ENCODE data around the gene IL20RA. TPM values are rescaled to one million over a fixed set of nuclear protein-coding genes. Genes with fewer than 3 reads are reported as not detected.
A peak's percentile ranks its signal among the peaks of the same experiment; 100 is the strongest.

IL20RA gene
- total RNA-seq, 1 donor = 0.18 TPM

DNA sequence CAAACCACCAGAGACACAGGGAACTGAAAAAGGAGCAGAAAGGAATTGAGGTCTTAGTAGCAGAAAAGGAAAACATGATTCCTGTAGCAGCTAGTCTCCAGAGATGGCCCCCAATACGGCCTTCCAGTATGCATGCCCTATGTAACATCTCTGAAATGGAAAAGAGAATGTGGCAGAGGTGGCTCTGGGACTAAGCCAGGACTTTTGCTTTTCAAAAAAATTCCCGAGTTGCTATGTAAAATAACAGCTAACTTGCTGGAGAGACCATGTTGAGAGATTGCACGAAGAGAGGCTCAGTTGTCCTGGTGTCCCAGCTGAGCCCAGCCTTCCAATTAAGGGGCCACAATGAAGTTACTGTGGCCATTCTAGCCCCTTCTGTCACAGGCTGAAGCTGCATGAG, 27.7 kb downstream of the IL20RA start:
- H3K4me3 ChIP-seq (ENCODE audit: low read depth, low read length) = no peak overlapping the region
- TF ChIP-seq, protein P1, sequence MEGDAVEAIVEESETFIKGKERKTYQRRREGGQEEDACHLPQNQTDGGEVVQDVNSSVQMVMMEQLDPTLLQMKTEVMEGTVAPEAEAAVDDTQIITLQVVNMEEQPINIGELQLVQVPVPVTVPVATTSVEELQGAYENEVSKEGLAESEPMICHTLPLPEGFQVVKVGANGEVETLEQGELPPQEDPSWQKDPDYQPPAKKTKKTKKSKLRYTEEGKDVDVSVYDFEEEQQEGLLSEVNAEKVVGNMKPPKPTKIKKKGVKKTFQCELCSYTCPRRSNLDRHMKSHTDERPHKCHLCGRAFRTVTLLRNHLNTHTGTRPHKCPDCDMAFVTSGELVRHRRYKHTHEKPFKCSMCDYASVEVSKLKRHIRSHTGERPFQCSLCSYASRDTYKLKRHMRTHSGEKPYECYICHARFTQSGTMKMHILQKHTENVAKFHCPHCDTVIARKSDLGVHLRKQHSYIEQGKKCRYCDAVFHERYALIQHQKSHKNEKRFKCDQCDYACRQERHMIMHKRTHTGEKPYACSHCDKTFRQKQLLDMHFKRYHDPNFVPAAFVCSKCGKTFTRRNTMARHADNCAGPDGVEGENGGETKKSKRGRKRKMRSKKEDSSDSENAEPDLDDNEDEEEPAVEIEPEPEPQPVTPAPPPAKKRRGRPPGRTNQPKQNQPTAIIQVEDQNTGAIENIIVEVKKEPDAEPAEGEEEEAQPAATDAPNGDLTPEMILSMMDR (IDR thresholded peaks at IDR 0.05; ENCODE audit: insufficient read depth, low read length) = no peak
- DNase-seq (ENCODE audit: low read depth) = no peak

DNA sequence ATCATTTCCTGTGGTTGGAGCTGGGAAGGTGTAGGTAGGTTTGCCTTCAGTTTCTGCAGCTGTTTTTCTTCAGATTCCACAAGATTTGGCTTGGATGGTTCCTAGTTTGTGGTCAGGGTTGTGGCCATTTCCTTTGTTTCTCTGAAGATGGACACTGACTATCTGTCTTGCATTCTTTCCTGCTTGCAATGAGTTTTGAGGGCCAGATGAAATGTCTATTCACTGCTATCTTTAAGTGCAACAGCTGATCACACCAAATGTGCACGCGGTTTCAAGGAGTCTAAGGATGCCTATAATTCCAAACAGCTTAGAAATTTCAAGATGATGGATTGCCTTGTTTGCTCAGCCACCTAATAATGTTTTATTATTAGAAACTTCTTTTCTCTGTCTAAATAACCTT, 28.4 kb downstream of the IL20RA start:
- TF ChIP-seq, protein P1 (IDR thresholded peaks at IDR 0.05; ENCODE audit: insufficient read depth, low read length) = no peak
- peak; percentile 84 for DNase-seq (ENCODE audit: low read depth)
- H3K4me3 ChIP-seq (ENCODE audit: low read depth, low read length) = no peak overlapping the region

DNA sequence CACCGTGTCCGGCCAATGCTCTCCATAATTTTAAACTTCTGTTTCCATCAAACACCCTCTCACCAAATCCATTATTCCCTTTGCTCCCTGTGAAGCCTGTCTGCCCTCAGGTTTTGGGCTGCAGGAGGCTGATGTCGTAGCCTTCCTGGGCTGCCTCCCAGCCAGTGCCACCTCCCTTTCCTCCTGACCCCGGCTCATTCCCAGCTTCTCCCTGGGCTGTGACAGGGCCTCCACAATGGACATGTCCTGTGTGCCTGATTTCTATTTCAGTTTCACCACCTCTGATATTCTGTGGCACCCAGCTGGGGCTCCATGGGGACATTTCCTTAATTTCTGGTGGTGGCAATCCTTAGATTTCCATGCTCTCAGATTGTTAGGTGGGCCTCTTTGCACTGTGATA, 28.8 kb downstream of the IL20RA start:
- TF ChIP-seq, protein P1 (IDR thresholded peaks at IDR 0.05; ENCODE audit: insufficient read depth, low read length) = no peak
- no peak for DNase-seq (ENCODE audit: low read depth)

DNA sequence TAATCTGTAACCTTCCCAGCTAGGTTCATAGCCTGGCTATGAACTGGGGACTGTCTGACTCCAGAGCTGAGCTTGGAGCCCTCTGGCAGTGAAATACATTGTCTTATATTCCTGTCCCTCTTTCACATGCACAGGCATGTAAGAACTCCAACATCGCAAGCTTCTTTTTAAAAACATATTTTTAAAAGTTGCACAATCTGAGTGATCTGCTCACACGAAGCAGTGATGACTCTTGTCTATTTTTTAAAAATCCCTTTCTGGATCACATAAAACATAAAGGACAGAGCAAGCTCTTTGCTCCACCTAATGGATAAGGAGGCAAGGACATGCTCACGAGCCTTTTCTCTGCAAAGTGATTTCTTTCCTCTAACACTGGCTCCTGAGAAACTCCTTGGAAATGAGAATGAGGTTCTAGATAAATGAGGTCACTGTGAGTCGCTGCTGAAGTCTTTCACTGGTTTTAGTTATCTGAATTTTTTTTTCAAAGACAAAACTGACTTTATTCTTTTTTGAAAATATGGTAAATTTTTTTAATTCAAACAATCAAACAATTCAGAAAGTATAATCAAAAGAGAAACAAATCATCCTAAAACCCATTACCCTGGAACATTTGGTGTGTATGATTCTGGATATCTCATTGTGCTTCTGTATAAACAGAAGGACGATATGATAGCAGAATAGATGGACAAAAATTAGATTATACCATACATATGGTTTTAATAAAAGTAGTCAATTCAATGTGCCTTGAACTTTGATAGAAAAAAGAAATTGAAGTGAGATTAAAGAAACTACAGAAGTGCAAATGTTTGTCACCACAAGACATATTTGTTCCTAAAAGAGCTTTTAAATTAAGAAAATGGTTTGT, 30.8 kb downstream of the IL20RA start:
- DNase-seq (ENCODE audit: low read depth) = peak; percentile 77
- H3K4me3 ChIP-seq (ENCODE audit: low read depth, low read length) = no peak overlapping the region
- TF ChIP-seq, protein P1 (IDR thresholded peaks at IDR 0.05; ENCODE audit: insufficient read depth, low read length) = peak; percentile 83

More for the DNA sequence above, 28.8 kb downstream of the IL20RA start:
- H3K4me3 ChIP-seq (ENCODE audit: low read depth, low read length) = no peak overlapping the region

DNA sequence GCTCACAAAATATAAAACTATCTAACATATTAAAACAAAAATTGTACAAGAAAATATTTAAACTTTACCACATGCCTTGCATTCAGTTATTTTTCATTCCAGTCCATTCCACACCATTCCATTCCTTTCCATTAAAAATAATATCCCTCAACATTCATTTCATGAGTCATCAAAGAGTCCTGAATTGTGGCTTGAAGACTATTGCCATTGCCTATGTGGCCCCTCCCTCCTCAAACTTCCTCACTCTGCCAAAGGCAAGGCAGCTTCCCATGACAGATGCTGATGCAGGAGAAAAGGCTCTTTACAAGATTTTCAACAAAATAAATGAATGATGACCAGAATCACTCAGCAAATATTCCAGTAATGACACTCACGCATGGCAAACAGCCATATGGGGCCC, 31.7 kb downstream of the IL20RA start:
- TF ChIP-seq, protein P1 (IDR thresholded peaks at IDR 0.05; ENCODE audit: insufficient read depth, low read length) = no peak
- peak; percentile 54 for DNase-seq (ENCODE audit: low read depth)
- H3K4me3 ChIP-seq (ENCODE audit: low read depth, low read length) = no peak overlapping the region

DNA sequence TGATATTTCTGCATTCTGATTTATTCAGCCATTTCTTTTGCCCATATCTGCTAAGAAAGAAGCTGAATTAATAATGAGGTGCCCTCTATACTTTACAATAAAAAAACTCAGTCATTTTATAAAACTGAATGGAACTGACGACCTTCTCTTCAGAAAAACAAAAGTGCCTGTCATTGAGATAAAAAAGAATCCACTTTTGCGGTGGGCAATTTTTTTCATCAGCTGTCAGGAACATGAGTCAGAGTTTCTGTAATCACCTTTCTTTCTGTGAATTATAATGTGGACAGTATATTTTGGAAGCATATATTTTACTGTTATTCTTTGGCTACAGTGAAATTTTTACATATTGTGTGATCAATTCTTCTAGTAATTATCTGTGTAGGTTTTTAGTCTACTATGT, 33.4 kb downstream of the IL20RA start:
- TF ChIP-seq, protein P1 (IDR thresholded peaks at IDR 0.05; ENCODE audit: insufficient read depth, low read length) = no peak

More for the DNA sequence above, 33.4 kb downstream of the IL20RA start:
- H3K4me3 ChIP-seq (ENCODE audit: low read depth, low read length) = no peak overlapping the region
- no peak for DNase-seq (ENCODE audit: low read depth)

Data from fibroblast of the aortic adventitia (primary cell).